Ectodermal cell (in vitro differentiated cells): Measurements from ENCODE around the gene FUT6. TPM values are rescaled to one million over a fixed set of nuclear protein-coding genes. Genes with fewer than 3 reads are reported as not detected.
"Not testable (repeated sequence)": the region's sequence is repeated elsewhere in the genome, so short reads cannot be mapped to it uniquely, and the experiment has no call there.

Experiments used
- H3K27ac ChIP-seq: 2 replicates; pipeline ENCODE4 v1.7.0; 2013; ENCODE audit warnings: mild to moderate bottlenecking, low read depth, low read length; ENCODE audit not compliant: insufficient read depth, poor library complexity, severe bottlenecking
- H3K27me3 ChIP-seq: 2 replicates; pipeline ENCODE4 v1.7.0; 2013; ENCODE audit warnings: mild to moderate bottlenecking, low read length; ENCODE audit not compliant: insufficient read depth, control insufficient read depth, poor library complexity, severe bottlenecking
- H3K36me3 ChIP-seq: one replicate; pipeline ENCODE4 v1.7.0; 2013; ENCODE audit warnings: low read length; ENCODE audit not compliant: control insufficient read depth, insufficient read depth
- H3K4me1 ChIP-seq: one replicate; pipeline ENCODE4 v1.7.0; 2013; ENCODE audit warnings: low read length; ENCODE audit not compliant: control insufficient read depth, insufficient read depth
- H3K4me3 ChIP-seq: 2 replicates; pipeline ENCODE4 v1.7.0; 2013; ENCODE audit warnings: low read depth, low read length, control low read depth; ENCODE audit not compliant: insufficient read depth
- H3K9me3 ChIP-seq: 2 replicates; pipeline ENCODE4 v1.7.0; 2013; ENCODE audit warnings: mild to moderate bottlenecking, low read length, moderate library complexity; ENCODE audit not compliant: control insufficient read depth
- WGBS, 2 experiments: methylation state at CpG; one replicate each; pipeline ENCODE4 v1.1.7; 2013; ENCODE audit warnings: missing lambda C conversion rate in 2 of 2; 5-methylcytosine and 5-hydroxymethylcytosine counted together
- polyA plus RNA-seq, 4 experiments: library from polyadenylated mRNA; stranded (reverse); fragments of 50-300 nt; gene quantifications; one replicate each; pipeline ENCODE4 v1.2.3, GENCODE V29; 2013

The FUT6 gene
- polyA plus RNA-seq (2013, experiment 1 of 4), result not detected
- polyA plus RNA-seq (2013, experiment 2 of 4), result not detected
- polyA plus RNA-seq (2013, experiment 3 of 4), result not detected
- polyA plus RNA-seq (2013, experiment 4 of 4), result not detected

- Histone ChIP-seq H3K36me3 (no peaks in the 10 kb centered on the region), H3K27me3 (peaks cover 1% of the 10 kb centered on the region), H3K4me3 (no peak within 1 kb of the TSS), H3K4me1 (no peaks in the 10 kb centered on the region), H3K9me3 (no peaks in the 10 kb centered on the region), H3K27ac (no peak within 1 kb of the TSS)
- WGBS, 2 experiments, result 92 to 93% methylated on average over 9 of the region's 9 CpGs
Measured at GRCh38 chr19:5839065-5840017, at the start of gene FUT6. Gene FUT6 (minus strand): TSS chr19:5839702. CDS start chr19:5832567, 7,135 bp downstream.

GRCh38 chr19:5884065-5884811 lies 44.7 kb upstream of the FUT6 start:
- WGBS, 2 experiments, result 85 to 87% methylated on average over 11 of the region's 11 CpGs
- H3K27ac ChIP-seq, H3K4me1 ChIP-seq, H3K36me3 ChIP-seq, H3K4me3 ChIP-seq, H3K9me3 ChIP-seq, H3K27me3 ChIP-seq: not testable (repeated sequence)

- not testable (repeated sequence) for H3K27me3 ChIP-seq, H3K4me3 ChIP-seq, H3K9me3 ChIP-seq, H3K36me3 ChIP-seq, H3K4me1 ChIP-seq, H3K27ac ChIP-seq
- WGBS, 2 experiments, result 90 to 93% methylated on average over 11 to 13 of the region's 13 CpGs
Measured at GRCh38 chr19:5883157-5883873, 43.8 kb upstream of the FUT6 start.

- 81 to 85% methylated on average over 9 of the region's 9 CpGs for WGBS, 2 experiments
- Histone ChIP-seq H3K27me3 (no peaks in the 10 kb centered on the region), H3K36me3 (no peaks in the 10 kb centered on the region), H3K27ac (no peak overlapping the region), H3K4me3 (no peak overlapping the region), H3K9me3 (no peaks in the 10 kb centered on the region), H3K4me1 (peaks cover 9% of the 10 kb centered on the region)
Measured at GRCh38 chr19:5882421-5882968, 43.0 kb upstream of the FUT6 start.

GRCh38 chr19:5881543-5882299 lies 42.2 kb upstream of the FUT6 start:
- H3K4me3 ChIP-seq, result no peak overlapping the region
- H3K4me1 ChIP-seq, result peaks cover 9% of the 10 kb centered on the region
- WGBS, 2 experiments, result 74 to 80% methylated on average over 16 to 19 of the region's 19 CpGs
- no peaks in the 10 kb centered on the region for H3K36me3 ChIP-seq
- H3K9me3 ChIP-seq, result no peaks in the 10 kb centered on the region
- H3K27me3 ChIP-seq, result no peaks in the 10 kb centered on the region
- no peak overlapping the region for H3K27ac ChIP-seq

- 33 to 39% methylated on average over 15 of the region's 15 CpGs for WGBS, 2 experiments
- H3K27ac ChIP-seq, result no peak overlapping the region
- no peaks in the 10 kb centered on the region for H3K27me3 ChIP-seq
- no peak overlapping the region for H3K4me3 ChIP-seq
- H3K4me1 ChIP-seq, result peaks cover 13% of the 10 kb centered on the region
- no peaks in the 10 kb centered on the region for H3K9me3 ChIP-seq
- H3K36me3 ChIP-seq, result no peaks in the 10 kb centered on the region
Measured at GRCh38 chr19:5880604-5881078, 41.1 kb upstream of the FUT6 start.

- Histone ChIP-seq H3K4me1 (peaks cover 13% of the 10 kb centered on the region), H3K27me3 (no peaks in the 10 kb centered on the region), H3K9me3 (no peaks in the 10 kb centered on the region), H3K36me3 (no peaks in the 10 kb centered on the region), H3K4me3 (no peak overlapping the region), H3K27ac (no peak overlapping the region)
- WGBS, 2 experiments, result 59 to 68% methylated on average over 5 of the region's 6 CpGs
Measured at GRCh38 chr19:5880196-5880595, 40.7 kb upstream of the FUT6 start.

GRCh38 chr19:5877882-5878281 lies 38.4 kb upstream of the FUT6 start:
- Histone ChIP-seq H3K27ac (no peak overlapping the region), H3K4me1 (peaks cover 13% of the 10 kb centered on the region), H3K4me3 (no peak overlapping the region), H3K36me3 (no peaks in the 10 kb centered on the region), H3K9me3 (no peaks in the 10 kb centered on the region), H3K27me3 (no peaks in the 10 kb centered on the region)
- WGBS, 2 experiments, result 69 to 80% methylated on average over 9 of the region's 9 CpGs

- Histone ChIP-seq H3K36me3 (no peaks in the 10 kb centered on the region), H3K4me1 (peaks cover 13% of the 10 kb centered on the region), H3K4me3 (no peak overlapping the region), H3K27ac (no peak overlapping the region), H3K9me3 (no peaks in the 10 kb centered on the region), H3K27me3 (no peaks in the 10 kb centered on the region)
- 94% methylated on average over 8 of the region's 8 CpGs for WGBS, 2 experiments
Measured at GRCh38 chr19:5877427-5877826, 37.9 kb upstream of the FUT6 start.
